Measurements from ENCODE around the gene MALAT1. TPM values are rescaled to one million over a fixed set of nuclear protein-coding genes. Genes with fewer than 3 reads are reported as not detected.
"Not testable (repeated sequence)": the region's sequence is repeated elsewhere in the genome, so short reads cannot be mapped to it uniquely, and the experiment has no call there.

MALAT1 gene
- total and polyA plus RNA-seq, 4 donors = 228 to 18,225 (median 8,236) TPM

DNA sequence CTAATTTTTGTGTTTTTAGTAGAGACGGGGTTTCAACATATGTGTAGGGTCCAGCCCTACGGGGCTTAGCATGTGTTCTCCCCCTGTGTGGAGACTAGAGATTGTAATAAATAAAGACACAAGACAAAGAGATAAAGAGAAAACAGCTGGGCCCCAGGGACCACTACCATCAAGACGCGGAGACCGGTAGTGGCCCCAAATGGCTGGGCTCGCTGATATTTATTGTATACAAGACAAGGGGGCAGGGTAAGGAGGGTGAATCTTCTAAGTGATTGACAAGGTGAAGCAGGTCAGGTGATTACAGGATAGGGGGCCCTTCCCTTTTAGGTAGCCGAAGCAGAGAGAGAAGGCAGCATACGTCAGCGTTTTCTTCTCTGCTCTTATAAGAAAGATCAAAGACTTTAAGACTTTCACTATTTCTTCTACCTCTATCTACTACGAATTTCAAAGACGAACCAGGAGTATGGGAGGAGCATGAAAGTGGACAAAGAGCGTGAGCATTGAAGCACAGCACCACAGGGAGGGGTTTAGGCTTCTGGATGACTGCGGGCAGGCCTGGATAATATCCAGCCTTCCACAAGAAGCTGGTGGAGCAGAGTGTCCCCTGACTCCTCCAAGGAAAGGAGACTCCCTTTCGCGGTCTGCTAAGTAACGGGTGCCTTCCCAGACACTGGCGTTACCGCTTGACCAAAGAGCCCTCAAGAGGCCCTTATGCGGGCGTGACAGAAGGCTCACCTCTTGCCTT, 23.1 kb downstream of the MALAT1 start:
- H3K4me1 ChIP-seq (ENCODE audit: control insufficient read depth in 1 of 2, insufficient read depth in 2 of 2, low read length in 2 of 2); H3K27me3 ChIP-seq (ENCODE audit: control insufficient read depth in 1 of 2, insufficient read depth in 2 of 2, low read length in 1 of 2); intact Hi-C loops (cut with DNase I); ATAC-seq (ENCODE audit: low FRiP score); H3K27ac ChIP-seq (ENCODE audit: low read depth in 1 of 2, low read length in 2 of 2); H3K36me3 ChIP-seq (ENCODE audit: control insufficient read depth in 1 of 2, insufficient read depth in 2 of 2, low read length in 1 of 2); H3K9me3 ChIP-seq (ENCODE audit: control insufficient read depth, low read length); H3K4me3 ChIP-seq (ENCODE audit: low read length in 2 of 2): not testable (repeated sequence)
- WGBS, 2 donors = 89 to 92% methylated on average over 20 of the region's 20 CpGs
- DNase-seq = peak; percentile 21 to 35

DNA sequence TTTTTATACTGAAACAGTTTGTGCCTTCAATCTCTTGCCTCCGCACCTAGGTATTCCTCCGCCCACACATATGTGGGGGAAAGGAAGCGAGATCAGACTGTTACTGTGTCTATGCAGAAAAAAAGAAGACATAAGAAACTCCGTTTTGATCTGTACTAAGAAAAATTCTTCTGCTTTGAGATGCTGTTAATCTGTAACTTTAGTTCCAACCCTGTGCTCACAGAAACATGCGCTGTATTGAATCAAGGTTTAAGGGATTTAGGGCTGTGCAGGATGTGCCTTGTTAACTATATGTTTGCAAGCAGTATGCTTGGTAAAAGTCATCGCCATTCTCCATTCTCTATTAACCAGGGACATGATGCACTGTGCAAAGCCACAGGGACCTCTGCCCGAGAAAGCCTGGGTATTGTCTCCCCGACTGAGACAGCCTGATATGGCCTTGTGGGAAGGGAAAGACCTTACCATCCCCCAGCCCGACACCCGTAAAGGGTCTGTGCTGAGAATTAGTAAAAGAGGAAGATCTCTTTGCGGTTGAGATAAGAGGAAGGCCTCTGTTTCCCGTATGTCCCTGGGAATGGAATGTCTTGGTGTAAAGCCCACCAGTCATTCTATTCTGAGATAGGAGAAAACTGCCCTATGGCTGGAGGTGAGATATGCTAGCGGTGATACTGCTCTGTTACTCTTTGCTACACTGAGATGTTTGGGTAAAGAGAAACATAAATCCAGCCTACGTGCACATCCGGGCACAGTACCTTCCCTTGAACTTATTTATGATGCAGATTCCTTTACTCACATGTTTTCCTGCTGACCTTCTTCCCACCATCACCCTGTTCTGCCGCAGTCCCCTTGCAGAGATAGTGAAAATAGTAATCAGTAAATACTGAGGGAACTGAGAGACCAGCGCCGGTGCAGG, 24.1 kb downstream of the MALAT1 start:
- H3K27ac ChIP-seq (ENCODE audit: low read depth in 1 of 2, low read length in 2 of 2); H3K27me3 ChIP-seq (ENCODE audit: control insufficient read depth in 1 of 2, insufficient read depth in 2 of 2, low read length in 1 of 2); intact Hi-C loops (cut with DNase I); H3K4me3 ChIP-seq (ENCODE audit: low read length in 2 of 2); ATAC-seq (ENCODE audit: low FRiP score); H3K4me1 ChIP-seq (ENCODE audit: control insufficient read depth in 1 of 2, insufficient read depth in 2 of 2, low read length in 2 of 2); H3K36me3 ChIP-seq (ENCODE audit: control insufficient read depth in 1 of 2, insufficient read depth in 2 of 2, low read length in 1 of 2); H3K9me3 ChIP-seq (ENCODE audit: control insufficient read depth, low read length): not testable (repeated sequence)
- 90 to 93% methylated on average over 18 of the region's 18 CpGs for WGBS, 2 donors
- peak; percentile 19 to 47 for DNase-seq

DNA sequence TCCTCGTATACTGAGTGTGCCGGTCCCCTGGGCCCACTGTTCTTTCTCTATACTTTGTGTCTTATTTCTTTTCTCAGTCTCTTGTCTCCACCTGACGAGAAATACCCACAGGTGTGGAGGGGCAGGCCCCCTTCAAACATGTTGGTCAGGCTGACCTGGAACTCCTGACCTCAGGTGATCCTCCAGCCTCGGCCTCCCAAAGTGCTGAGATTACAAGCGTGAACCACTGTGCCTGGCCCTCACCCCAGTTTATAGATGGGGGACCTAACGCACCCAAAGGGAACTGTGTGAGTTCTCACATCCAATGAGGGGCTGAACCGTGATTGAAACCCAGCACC, 24.8 kb downstream of the MALAT1 start:
- DNase-seq = peak; percentile 43 to 51
- WGBS, 2 donors = 91 to 95% methylated on average over 7 of the region's 7 CpGs
- intact Hi-C loops (cut with DNase I) = not testable (repeated sequence)

DNA sequence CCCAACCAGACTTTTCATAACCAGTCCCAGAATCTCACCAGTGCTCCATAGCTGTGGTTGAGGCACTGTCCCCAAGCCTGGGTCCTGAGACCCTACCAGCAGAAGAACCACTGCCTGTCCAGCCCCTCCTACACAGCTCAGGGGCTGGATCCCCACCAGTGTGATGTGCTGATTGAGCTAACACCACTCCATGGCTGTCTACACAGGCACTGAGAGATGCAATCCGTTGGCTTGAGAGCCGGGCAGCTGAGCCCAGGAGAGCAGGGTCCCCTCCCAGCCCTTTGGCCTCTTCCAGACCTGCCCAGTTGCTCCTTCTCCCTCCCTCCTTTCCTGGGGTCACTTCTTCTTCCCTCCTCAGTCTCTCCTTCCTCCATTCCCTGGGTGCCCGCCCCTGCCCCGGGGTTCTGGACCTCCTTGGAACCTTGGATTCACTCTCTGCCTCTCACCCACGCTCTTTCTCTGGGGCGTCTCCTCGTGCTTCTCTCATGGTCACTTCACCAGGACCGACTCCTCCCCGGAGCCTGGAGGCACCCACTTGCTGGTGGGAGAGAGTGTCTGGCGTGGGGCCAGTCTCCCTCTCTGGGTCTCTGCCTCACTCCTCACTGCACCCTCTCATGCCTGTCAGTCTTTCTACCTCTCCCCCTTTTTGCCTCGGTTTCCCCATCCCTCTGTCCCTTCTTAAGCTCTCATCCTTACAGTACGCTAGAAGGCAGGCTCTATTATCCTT, 25.3 kb downstream of the MALAT1 start:
- no peaks in the 10 kb centered on the region for H3K9me3 ChIP-seq (ENCODE audit: control insufficient read depth, low read length)
- no peak overlapping the region for H3K27ac ChIP-seq (ENCODE audit: low read depth in 1 of 2, low read length in 2 of 2)
- DNase-seq (peak; percentile 79 to 86), ATAC-seq (ENCODE audit: low FRiP score) (peak; percentile 64)
- H3K36me3 ChIP-seq (ENCODE audit: control insufficient read depth in 1 of 2, insufficient read depth in 2 of 2, low read length in 1 of 2) = no peaks in the 10 kb centered on the region
- H3K27me3 ChIP-seq (ENCODE audit: control insufficient read depth in 1 of 2, insufficient read depth in 2 of 2, low read length in 1 of 2) = no peaks in the 10 kb centered on the region
- WGBS, 2 donors = 5 to 10% methylated on average over 12 of the region's 12 CpGs
- H3K4me1 ChIP-seq (ENCODE audit: control insufficient read depth in 1 of 2, insufficient read depth in 2 of 2, low read length in 2 of 2) = no peaks in the 10 kb centered on the region
- intact Hi-C loops (cut with DNase I) = no loop called here
- no peak overlapping the region for H3K4me3 ChIP-seq (ENCODE audit: low read length in 2 of 2)

More for the DNA sequence above, 24.8 kb downstream of the MALAT1 start:
- not testable (repeated sequence) for H3K9me3 ChIP-seq (ENCODE audit: control insufficient read depth, low read length); ATAC-seq (ENCODE audit: low FRiP score); H3K27ac ChIP-seq (ENCODE audit: low read depth in 1 of 2, low read length in 2 of 2); H3K4me3 ChIP-seq (ENCODE audit: low read length in 2 of 2); H3K4me1 ChIP-seq (ENCODE audit: control insufficient read depth in 1 of 2, insufficient read depth in 2 of 2, low read length in 2 of 2); H3K27me3 ChIP-seq (ENCODE audit: control insufficient read depth in 1 of 2, insufficient read depth in 2 of 2, low read length in 1 of 2); H3K36me3 ChIP-seq (ENCODE audit: control insufficient read depth in 1 of 2, insufficient read depth in 2 of 2, low read length in 1 of 2)

DNA sequence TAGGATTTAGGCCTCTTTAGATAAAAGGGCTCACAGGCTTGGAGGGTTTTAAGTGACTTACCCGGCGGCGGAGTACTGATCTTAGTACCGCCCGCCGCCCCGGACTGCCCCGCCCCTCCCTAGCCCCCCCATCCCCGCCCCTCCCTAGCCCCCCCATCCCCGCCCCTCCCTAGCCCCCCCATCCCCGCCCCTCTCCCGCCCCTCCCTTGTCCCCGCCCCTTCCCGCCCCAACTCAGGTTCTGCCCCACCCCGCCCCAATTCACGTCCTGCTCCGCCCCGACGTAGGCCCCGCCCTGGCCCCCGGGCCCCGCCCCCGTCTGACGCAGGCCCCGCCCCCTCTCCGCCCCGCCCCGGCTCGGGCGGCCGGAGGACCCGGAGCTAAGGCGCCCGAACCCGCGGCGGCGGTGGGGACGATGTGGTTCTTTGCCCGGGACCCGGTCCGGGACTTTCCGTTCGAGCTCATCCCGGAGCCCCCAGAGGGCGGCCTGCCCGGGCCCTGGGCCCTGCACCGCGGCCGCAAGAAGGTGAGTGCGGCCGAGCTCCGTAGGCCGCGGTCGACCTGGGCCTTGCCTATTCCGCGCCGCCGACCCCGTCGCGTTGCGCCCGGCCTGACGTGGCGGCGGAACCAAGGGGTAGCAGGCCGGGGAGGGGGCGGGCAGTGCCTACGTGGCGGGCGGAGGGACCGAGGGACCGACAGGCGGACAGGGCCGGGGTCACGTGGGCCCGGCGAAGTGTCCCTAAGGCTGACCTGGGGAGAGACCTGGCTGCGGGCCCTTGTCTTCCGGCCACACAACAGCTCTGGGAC, 26.1 kb downstream of the MALAT1 start, which contains the start of gene SCYL1:
Gene SCYL1 (plus strand): TSS at position 343 of the 805 bp plus-strand sequence. CDS start 71 bp downstream, at position 414.
- no peaks in the 10 kb centered on the region for H3K4me1 ChIP-seq (ENCODE audit: control insufficient read depth in 1 of 2, insufficient read depth in 2 of 2, low read length in 2 of 2)
- peak; percentile 79 to 94 for DNase-seq
- peak within 1 kb of the TSS; percentile 78 to 95 for H3K4me3 ChIP-seq (ENCODE audit: low read length in 2 of 2)
- intact Hi-C loops (cut with DNase I) = no loop called here
- H3K27me3 ChIP-seq (ENCODE audit: control insufficient read depth in 1 of 2, insufficient read depth in 2 of 2, low read length in 1 of 2) = no peaks in the 10 kb centered on the region
- WGBS, 2 donors = 0 to 1% methylated on average over 41 to 79 of the region's 82 CpGs
- H3K9me3 ChIP-seq (ENCODE audit: control insufficient read depth, low read length) = no peaks in the 10 kb centered on the region
- peak; percentile 93 for ATAC-seq (ENCODE audit: low FRiP score)
- H3K27ac ChIP-seq (ENCODE audit: low read depth in 1 of 2, low read length in 2 of 2) = peak within 1 kb of the TSS in 1 of 2 donors; percentile 78
- H3K36me3 ChIP-seq (ENCODE audit: control insufficient read depth in 1 of 2, insufficient read depth in 2 of 2, low read length in 1 of 2) = no peaks in the 10 kb centered on the region

DNA sequence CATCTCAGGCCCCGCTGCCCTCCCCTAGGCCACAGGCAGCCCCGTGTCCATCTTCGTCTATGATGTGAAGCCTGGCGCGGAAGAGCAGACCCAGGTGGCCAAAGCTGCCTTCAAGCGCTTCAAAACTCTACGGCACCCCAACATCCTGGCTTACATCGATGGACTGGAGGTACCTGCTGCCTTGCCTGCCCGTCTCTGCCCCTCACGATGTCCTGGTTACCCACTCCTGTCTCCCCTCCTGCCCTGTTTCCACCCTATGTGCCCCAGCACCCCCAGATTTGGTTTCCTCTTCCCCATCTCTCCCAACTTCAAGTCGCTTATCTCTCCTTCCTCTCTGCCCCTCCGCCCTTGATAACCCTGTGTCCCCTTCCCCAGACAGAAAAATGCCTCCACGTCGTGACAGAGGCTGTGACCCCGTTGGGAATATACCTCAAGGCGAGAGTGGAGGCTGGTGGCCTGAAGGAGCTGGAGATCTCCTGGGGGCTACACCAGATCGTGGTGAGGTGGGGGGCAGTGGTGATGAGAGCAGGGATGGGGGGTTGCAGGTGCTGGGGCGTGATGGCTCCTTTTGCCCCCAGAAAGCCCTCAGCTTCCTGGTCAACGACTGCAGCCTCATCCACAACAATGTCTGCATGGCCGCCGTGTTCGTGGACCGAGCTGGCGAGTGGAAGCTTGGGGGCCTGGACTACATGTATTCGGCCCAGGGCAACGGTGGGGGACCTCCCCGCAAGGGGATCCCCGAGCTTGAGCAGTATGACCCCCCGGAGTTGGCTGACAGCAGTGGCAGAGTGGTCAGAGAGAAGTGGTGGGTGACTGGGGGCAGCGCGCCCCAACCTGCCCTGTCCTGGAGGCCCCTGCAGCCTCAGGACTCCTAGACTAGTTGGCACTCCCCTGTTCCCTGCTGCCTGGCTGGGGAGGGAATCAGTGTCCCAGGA, 27.0 kb downstream of the MALAT1 start:
- DNase-seq (peak in 1 of 2 donors; percentile 75), ATAC-seq (ENCODE audit: low FRiP score) (no peak)
- Histone ChIP-seq H3K27ac (ENCODE audit: low read depth in 1 of 2, low read length in 2 of 2) (peak overlapping the region in 1 of 2 donors; percentile 78), H3K27me3 (ENCODE audit: control insufficient read depth in 1 of 2, insufficient read depth in 2 of 2, low read length in 1 of 2) (no peaks in the 10 kb centered on the region), H3K4me3 (ENCODE audit: low read length in 2 of 2) (peak overlapping the region; percentile 78 to 95), H3K4me1 (ENCODE audit: control insufficient read depth in 1 of 2, insufficient read depth in 2 of 2, low read length in 2 of 2) (no peaks in the 10 kb centered on the region), H3K9me3 (ENCODE audit: control insufficient read depth, low read length) (no peaks in the 10 kb centered on the region), H3K36me3 (ENCODE audit: control insufficient read depth in 1 of 2, insufficient read depth in 2 of 2, low read length in 1 of 2) (peaks cover 2% of the 10 kb centered on the region in 2 donors)
- 38 to 41% methylated on average over 30 to 31 of the region's 31 CpGs for WGBS, 2 donors
- intact Hi-C loops (cut with DNase I) = no loop called here

DNA sequence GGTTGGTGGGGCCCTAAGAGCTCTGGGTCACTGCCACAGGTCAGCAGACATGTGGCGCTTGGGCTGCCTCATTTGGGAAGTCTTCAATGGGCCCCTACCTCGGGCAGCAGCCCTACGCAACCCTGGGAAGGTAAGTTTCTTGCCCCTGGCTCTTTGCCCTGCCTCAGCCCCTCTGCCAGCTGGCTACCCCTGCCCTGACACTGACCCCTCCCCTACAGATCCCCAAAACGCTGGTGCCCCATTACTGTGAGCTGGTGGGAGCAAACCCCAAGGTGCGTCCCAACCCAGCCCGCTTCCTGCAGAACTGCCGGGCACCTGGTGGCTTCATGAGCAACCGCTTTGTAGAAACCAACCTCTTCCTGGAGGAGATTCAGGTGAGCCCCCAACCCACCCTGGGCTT, 27.9 kb downstream of the MALAT1 start:
- Histone ChIP-seq H3K27ac (ENCODE audit: low read depth in 1 of 2, low read length in 2 of 2) (no peak overlapping the region), H3K36me3 (ENCODE audit: control insufficient read depth in 1 of 2, insufficient read depth in 2 of 2, low read length in 1 of 2) (peaks cover 2 to 8% of the 10 kb centered on the region in 2 donors), H3K9me3 (ENCODE audit: control insufficient read depth, low read length) (no peaks in the 10 kb centered on the region), H3K4me3 (ENCODE audit: low read length in 2 of 2) (no peak overlapping the region), H3K27me3 (ENCODE audit: control insufficient read depth in 1 of 2, insufficient read depth in 2 of 2, low read length in 1 of 2) (no peaks in the 10 kb centered on the region), H3K4me1 (ENCODE audit: control insufficient read depth in 1 of 2, insufficient read depth in 2 of 2, low read length in 2 of 2) (no peaks in the 10 kb centered on the region)
- intact Hi-C loops (cut with DNase I) = no loop called here
- peak in 1 of 2 donors; percentile 64 for DNase-seq
- 84 to 90% methylated on average over 8 of the region's 8 CpGs for WGBS, 2 donors
- ATAC-seq (ENCODE audit: low FRiP score) = no peak

Measured in aorta (tissue), 5 donors.